ENCODE results near the gene NEK7.

The NEK7 gene

DNA sequence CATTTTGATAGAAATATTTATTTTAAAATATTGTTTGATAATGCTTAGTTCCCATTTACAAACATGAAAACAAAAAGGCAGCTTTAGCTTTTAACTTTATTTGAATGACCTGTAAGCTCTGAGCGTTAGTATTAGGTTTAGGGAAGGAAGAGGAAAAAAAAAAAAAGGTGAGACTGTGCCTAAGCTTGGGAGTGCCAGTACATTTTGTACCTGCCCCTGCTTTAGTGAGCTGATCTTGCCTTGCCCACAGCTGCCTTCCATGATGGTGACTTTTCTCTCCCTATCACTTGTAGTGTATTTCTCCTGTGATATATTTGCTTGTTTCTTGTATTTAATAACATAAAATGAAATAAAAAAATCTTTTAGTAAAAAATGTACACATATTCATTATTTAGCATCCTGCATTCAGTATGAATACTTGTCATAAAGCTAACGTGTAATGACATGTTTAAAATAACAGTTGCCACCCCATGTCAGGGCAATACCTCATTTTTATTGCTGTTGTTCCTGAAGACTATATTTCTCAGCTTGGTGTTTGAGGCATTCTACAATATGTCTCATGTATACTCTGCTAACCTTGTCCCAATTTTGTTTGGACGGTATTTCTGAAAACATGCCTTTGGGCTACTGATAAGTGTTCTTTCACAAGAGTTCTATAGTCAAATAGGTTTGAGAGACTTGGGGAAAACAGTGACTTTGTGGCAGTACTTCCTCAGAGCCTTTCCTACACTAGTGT lies 76.3 kb downstream of the NEK7 start:
- Mint-ChIP-seq H3K27me3 (no peaks in the 10 kb centered on the region), H3K9me3 (no peaks in the 10 kb centered on the region), H3K4me3 (no peak overlapping the region), H3K4me1 (ENCODE audit: low read depth) (peaks cover 58% of the 10 kb centered on the region), H3K36me3 (ENCODE audit: low read depth) (peaks cover 6% of the 10 kb centered on the region), H3K27ac (no peak overlapping the region)

DNA sequence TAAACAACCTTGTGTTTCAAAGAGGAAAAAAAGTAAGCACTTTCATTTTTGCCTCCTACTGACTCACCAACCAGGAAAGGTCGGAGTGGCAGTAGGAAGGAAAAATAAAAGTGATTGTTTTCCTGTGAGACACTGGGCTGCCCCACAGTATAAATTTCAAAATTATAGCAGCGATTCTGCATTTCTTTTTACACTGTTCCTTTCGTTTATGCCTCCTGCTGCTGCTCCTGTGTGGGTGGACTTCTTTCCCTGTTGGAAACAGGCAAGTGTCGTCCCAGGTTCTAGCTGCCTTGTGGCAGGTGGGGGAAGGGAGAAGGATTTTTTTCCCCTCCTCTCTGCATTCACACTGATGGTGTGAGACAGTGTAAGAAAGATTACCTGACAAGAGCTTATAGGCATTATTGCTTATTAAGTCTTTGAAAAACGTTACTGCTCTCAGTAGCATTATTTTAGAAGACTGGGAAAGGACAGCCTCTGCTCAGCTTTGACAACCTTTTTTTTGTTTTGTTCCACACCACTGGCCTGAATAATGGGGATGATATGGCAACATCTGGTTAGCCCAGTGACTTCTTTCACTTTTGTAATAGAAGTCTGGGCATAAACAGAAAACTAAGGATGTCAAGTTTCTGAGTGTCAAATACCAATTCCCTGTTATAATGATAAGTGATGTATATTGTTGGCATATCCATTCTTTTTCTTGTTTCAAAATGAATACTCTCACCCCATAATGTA lies 77.9 kb downstream of the NEK7 start:
- Mint-ChIP-seq H3K27me3 (no peaks in the 10 kb centered on the region), H3K9me3 (no peaks in the 10 kb centered on the region), H3K4me1 (ENCODE audit: low read depth) (peaks cover 47% of the 10 kb centered on the region), H3K27ac (peak overlapping the region; percentile 81), H3K36me3 (ENCODE audit: low read depth) (peaks cover 6% of the 10 kb centered on the region), H3K4me3 (peak overlapping the region; percentile 68)

DNA sequence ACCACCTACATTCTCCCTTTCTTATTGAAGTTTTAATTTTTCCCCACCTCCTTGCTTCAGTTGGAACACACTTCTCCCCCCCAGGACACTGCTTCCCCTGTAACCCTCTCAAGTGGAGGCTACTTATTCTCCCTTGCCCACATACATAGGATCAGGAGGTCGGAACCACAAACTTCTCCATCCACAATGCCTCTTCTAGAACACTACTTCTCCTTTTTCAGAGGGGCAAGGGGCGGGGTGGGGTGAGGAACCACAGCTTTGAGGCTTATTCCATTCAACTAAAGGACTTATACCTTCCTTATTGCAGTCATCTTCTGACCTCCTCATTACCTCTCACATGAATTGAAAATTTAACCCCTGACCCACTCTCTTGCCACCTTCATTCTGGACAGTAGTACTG lies 81.3 kb downstream of the NEK7 start:
- Mint-ChIP-seq H3K4me3 (no peak overlapping the region), H3K27me3 (no peaks in the 10 kb centered on the region), H3K9me3 (no peaks in the 10 kb centered on the region)

DNA sequence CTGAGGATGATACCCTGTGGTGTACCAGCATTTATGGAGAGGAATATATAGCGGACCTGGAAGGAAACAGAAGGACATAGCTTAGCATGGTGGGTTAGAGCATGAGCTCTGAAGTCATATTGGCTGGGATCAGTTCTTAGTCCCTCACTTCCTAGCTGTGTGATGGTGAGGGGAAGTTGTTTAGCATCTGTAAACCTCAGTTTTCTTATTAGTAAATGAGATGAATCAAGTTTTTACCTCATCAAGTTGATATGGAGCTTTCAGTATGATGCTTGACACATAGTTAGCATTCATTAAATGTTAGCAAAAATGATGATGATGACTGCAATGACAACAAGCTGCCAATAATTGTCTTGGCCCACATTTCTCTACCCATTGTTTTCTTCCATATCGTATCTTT lies 84.8 kb downstream of the NEK7 start:
- peaks cover 30% of the 10 kb centered on the region for H3K36me3 Mint-ChIP-seq (ENCODE audit: low read depth)
- H3K27me3 Mint-ChIP-seq = no peaks in the 10 kb centered on the region
- H3K4me1 Mint-ChIP-seq (ENCODE audit: low read depth) = peaks cover 27% of the 10 kb centered on the region
- no peaks in the 10 kb centered on the region for H3K9me3 Mint-ChIP-seq
- H3K27ac Mint-ChIP-seq = peak overlapping the region; percentile 59
- no peak overlapping the region for H3K4me3 Mint-ChIP-seq

More for the DNA sequence above, 81.3 kb downstream of the NEK7 start:
- H3K27ac Mint-ChIP-seq = no peak overlapping the region
- peaks cover 23% of the 10 kb centered on the region for H3K36me3 Mint-ChIP-seq (ENCODE audit: low read depth)
- peaks cover 46% of the 10 kb centered on the region for H3K4me1 Mint-ChIP-seq (ENCODE audit: low read depth)

DNA sequence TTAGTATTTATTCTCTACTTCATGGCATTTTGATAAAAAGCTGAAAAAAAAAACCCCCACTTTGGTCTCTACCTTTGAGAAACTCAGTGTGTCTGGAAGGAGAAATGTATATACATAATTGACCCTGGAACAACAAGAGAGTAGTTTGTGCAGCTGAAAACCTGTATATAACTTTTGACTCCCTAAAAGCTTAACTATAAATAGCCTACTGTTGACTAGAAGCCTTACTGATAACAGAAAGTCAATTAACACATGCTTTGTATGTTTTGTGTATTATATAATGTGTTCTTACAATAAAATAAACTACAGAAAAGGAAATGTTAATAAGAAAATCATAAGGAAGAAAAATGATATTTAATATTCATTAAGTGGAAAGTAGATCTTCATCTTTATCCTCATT lies 88.0 kb downstream of the NEK7 start:
- H3K9me3 Mint-ChIP-seq = no peaks in the 10 kb centered on the region
- H3K4me1 Mint-ChIP-seq (ENCODE audit: low read depth) = peaks cover 38% of the 10 kb centered on the region
- H3K36me3 Mint-ChIP-seq (ENCODE audit: low read depth) = peaks cover 45% of the 10 kb centered on the region
- no peak overlapping the region for H3K4me3 Mint-ChIP-seq
- H3K27me3 Mint-ChIP-seq = no peaks in the 10 kb centered on the region
- H3K27ac Mint-ChIP-seq = no peak overlapping the region

DNA sequence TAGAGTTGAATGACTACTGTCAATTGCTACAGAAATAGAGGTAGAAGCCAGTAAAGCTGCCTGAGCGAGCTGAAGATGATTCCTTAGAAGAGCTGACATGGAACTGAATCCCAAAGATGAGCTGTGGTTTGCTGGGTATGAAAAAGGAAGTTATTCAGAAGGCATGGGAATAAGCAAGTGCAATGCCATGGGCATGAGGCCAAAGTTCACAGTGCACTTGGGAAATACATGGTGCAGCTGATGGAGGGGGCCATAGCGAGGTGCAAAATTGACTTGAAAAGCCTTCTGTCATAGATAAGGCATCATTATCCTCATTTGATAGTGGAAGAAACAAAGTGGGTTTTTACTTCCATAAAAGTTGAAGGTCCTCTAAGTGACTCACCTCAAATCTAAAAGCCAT lies 88.6 kb downstream of the NEK7 start:
- no peaks in the 10 kb centered on the region for H3K9me3 Mint-ChIP-seq
- no peak overlapping the region for H3K4me3 Mint-ChIP-seq
- no peaks in the 10 kb centered on the region for H3K27me3 Mint-ChIP-seq
- H3K27ac Mint-ChIP-seq = no peak overlapping the region
- peaks cover 45% of the 10 kb centered on the region for H3K36me3 Mint-ChIP-seq (ENCODE audit: low read depth)
- peaks cover 38% of the 10 kb centered on the region for H3K4me1 Mint-ChIP-seq (ENCODE audit: low read depth)

DNA sequence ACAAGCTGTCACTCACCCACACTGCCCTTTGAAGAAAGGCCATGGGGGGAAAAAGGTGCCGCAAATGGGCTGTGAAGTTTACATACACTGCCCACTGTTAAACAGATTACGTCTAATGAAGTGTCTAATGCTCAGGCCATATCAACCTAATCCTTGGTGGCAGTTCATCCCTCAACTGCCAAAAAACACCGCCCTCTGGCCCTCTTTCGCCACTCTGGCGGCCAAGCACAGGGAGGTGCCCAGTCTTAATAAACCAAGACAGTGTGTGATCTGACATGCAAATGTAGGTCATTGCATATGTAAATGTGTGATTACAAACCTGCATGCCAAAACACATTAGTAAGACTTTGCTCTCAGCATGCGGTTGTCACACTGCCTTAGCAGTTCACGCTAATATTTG lies 89.5 kb downstream of the NEK7 start:
- no peaks in the 10 kb centered on the region for H3K9me3 Mint-ChIP-seq
- no peaks in the 10 kb centered on the region for H3K27me3 Mint-ChIP-seq
- no peak overlapping the region for H3K27ac Mint-ChIP-seq
- H3K4me3 Mint-ChIP-seq = no peak overlapping the region
- H3K4me1 Mint-ChIP-seq (ENCODE audit: low read depth) = peaks cover 35% of the 10 kb centered on the region
- H3K36me3 Mint-ChIP-seq (ENCODE audit: low read depth) = peaks cover 40% of the 10 kb centered on the region

DNA sequence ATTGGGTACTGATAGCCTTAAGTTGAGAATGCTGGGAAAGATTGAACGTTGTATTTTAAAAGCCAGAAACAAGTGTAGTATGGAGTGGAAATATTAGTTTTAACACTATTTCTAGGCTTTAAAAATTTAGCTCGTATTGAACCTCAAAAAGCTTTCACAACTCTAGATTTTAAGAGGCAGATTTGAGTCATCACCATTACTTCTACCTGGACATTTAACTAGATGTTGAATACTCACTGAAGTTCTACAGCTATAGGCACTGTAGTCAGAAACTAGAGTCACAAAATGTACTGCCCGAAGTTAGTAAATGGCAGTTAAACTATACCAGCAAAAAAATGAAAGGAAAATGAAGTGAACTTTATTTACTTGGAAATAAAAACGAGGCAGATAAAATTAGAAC lies 96.5 kb downstream of the NEK7 start:
- no peaks in the 10 kb centered on the region for H3K9me3 Mint-ChIP-seq
- H3K36me3 Mint-ChIP-seq (ENCODE audit: low read depth) = peaks cover 20% of the 10 kb centered on the region
- H3K27ac Mint-ChIP-seq = peak overlapping the region; percentile 88
- H3K27me3 Mint-ChIP-seq = no peaks in the 10 kb centered on the region
- peaks cover 66% of the 10 kb centered on the region for H3K4me1 Mint-ChIP-seq (ENCODE audit: low read depth)
- H3K4me3 Mint-ChIP-seq = peak overlapping the region; percentile 51

DNA sequence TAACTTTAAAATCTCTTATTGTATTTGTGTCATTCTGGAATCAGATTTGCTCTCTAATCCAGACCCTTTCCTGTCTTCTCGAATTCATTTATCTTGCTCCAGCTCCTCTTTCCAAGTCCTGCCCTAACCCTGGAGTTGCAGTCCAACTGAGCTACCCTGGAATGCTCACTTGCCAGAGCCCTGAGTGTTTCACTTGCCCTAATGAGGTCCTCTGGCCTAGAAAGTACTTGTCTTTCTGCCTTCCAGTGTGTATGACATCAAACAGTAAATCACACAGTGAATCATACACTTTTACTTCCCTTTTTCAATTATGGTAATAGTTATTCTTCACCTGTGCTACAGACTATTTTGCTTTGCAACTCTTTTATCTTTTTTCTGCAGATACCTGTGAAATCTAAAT lies 96.9 kb downstream of the NEK7 start:
- Mint-ChIP-seq H3K27me3 (no peaks in the 10 kb centered on the region), H3K4me3 (peak overlapping the region; percentile 51), H3K9me3 (no peaks in the 10 kb centered on the region), H3K36me3 (ENCODE audit: low read depth) (peaks cover 16% of the 10 kb centered on the region), H3K27ac (peak overlapping the region; percentile 88), H3K4me1 (ENCODE audit: low read depth) (peaks cover 70% of the 10 kb centered on the region)

DNA sequence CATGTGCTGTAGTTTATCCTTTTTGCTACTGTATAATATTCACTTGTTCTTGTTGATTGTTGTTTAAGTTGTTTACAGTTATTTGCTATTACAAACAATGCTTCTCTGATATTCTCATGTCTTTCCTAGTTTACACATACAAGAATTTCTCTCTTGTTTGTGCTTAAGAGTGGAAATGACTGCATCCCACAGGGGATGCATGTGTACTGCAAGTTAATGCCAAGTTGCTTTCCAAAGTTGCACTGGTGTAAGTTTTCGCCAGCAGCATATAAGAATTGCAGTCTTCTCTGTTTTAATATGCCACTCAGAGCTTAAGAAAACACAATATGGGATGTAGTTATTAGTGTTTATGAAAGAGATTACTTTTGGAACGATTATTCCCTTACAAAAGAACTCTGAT lies 97.7 kb downstream of the NEK7 start:
- H3K27me3 Mint-ChIP-seq = no peaks in the 10 kb centered on the region
- H3K9me3 Mint-ChIP-seq = no peaks in the 10 kb centered on the region
- H3K27ac Mint-ChIP-seq = no peak overlapping the region
- H3K4me3 Mint-ChIP-seq = no peak overlapping the region
- peaks cover 12% of the 10 kb centered on the region for H3K36me3 Mint-ChIP-seq (ENCODE audit: low read depth)
- peaks cover 73% of the 10 kb centered on the region for H3K4me1 Mint-ChIP-seq (ENCODE audit: low read depth)

DNA sequence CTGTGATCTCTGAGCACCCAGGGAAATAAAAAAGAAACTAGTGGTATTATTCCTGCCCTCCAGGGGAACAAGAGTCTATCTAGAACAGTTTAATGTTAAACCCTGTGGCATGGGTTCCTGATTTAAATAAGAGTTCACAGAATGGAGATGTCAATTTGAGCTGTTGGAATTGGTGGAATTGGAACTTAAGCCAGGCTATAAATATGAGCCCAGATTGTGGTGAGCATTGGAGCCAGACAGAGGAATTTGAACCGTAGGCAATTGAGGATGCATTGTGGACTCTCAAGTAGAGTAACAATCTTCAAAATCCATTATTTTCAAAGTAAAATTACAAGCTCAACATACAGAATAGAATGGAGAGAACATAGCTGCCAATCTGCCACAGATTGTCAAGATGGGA lies 98.2 kb downstream of the NEK7 start:
- Mint-ChIP-seq H3K9me3 (no peaks in the 10 kb centered on the region), H3K4me1 (ENCODE audit: low read depth) (peaks cover 77% of the 10 kb centered on the region), H3K27ac (no peak overlapping the region)

DNA sequence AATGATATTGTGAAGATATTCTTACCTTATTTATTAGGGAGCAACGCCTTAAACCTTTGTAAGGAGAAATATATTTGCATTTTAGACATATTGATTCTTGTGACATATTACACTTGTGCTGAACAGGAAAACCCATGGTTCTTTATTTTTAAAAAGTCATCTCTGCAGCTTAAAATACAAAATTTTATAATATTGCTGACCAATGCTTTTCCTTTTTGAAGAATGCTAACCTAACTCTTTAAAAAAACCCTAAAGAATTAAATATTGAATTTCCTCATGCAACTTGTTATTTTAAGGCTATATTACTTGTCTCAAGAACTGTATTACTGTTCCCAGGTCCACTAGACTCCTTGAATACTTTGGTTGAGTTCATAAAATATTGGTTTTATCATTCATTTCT lies 99.0 kb downstream of the NEK7 start:
- Mint-ChIP-seq H3K27me3 (no peaks in the 10 kb centered on the region), H3K4me1 (ENCODE audit: low read depth) (peaks cover 84% of the 10 kb centered on the region), H3K27ac (no peak overlapping the region)

More for the DNA sequence above, 98.2 kb downstream of the NEK7 start:
- Mint-ChIP-seq H3K27me3 (no peaks in the 10 kb centered on the region), H3K4me3 (no peak overlapping the region), H3K36me3 (ENCODE audit: low read depth) (peaks cover 12% of the 10 kb centered on the region)

DNA sequence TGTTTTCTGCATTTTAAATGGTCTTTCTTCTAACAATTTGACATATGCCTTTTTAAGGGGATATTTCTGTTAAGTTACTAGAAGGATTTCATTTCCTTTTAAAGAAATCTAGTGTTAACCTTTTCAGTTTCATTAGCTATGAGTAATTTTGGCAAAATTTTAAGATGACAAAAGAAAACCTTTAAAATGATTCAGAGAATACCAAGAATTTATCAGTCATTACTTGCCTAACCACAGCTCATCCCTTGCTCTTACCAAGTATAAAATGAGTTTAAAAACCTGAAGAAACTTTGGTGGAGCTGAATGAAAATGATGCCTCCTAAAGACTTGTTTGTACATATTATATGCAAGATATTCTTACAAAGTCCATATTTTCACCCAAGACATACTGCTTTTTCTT lies 101.7 kb downstream of the NEK7 start:
- H3K4me1 Mint-ChIP-seq (ENCODE audit: low read depth) = peaks cover 80% of the 10 kb centered on the region
- no peaks in the 10 kb centered on the region for H3K9me3 Mint-ChIP-seq
- no peaks in the 10 kb centered on the region for H3K27me3 Mint-ChIP-seq
- H3K4me3 Mint-ChIP-seq = peak overlapping the region; percentile 53
- H3K36me3 Mint-ChIP-seq (ENCODE audit: low read depth) = peaks cover 15% of the 10 kb centered on the region
- peak overlapping the region; percentile 92 for H3K27ac Mint-ChIP-seq

More for the DNA sequence above, 99.0 kb downstream of the NEK7 start:
- Mint-ChIP-seq H3K4me3 (no peak overlapping the region), H3K9me3 (no peaks in the 10 kb centered on the region), H3K36me3 (ENCODE audit: low read depth) (peaks cover 12% of the 10 kb centered on the region)

DNA sequence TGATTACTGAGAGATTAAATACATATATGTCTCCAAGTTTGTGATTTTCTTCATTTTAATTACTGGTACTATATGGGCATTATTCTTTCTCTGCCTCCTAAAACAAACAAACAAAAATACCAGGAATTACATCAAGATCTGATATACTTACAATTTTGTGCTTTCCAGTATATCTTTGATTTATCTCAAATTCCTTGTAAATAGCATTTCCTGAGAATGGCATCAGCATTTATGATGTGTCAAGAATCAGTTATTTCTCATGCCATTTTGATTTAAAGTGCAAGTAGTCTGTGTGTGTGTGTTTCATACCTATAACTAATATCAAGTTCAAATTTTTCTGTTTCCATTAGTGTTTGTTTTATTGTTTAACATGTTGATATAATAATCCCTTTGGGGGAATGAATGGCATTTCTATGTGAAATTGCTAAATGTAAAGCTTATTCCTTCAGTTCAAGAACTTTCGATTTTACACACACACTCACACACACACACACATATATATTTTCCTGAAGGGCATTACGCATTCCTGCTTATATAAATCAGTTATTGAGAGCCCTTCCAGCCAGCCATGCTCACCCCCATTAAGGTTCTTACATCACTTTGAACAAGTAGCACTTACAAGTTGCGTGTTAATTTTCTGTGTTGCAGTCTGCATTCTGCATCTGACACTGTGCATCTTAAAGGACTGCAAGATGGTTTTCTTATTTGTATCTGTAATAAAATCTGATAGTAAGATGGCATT lies 102.7 kb downstream of the NEK7 start:
- H3K9me3 Mint-ChIP-seq = no peaks in the 10 kb centered on the region
- H3K27me3 Mint-ChIP-seq = no peaks in the 10 kb centered on the region
- H3K36me3 Mint-ChIP-seq (ENCODE audit: low read depth) = peaks cover 21% of the 10 kb centered on the region
- H3K4me1 Mint-ChIP-seq (ENCODE audit: low read depth) = peaks cover 70% of the 10 kb centered on the region
- H3K4me3 Mint-ChIP-seq = peak overlapping the region; percentile 53
- H3K27ac Mint-ChIP-seq = peak overlapping the region; percentile 92

DNA sequence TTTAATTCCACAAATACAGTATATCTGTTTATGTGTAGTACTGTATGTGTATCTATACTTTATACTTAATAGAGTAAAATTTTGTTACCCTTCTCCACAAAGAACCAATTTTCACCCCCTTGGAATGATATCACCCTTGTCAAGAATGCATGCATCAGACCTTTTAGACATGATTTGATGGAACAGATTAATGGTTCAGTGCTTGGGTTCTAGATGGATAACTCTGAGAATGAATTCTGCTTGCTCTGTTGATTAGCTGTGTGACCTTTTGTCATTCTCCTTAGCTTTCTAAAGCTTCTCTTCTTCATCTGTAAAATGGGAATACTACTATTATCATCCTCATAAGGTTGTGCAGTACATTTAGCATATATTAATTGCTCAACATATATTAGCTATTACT lies 105.1 kb downstream of the NEK7 start:
- Mint-ChIP-seq H3K27me3 (no peaks in the 10 kb centered on the region), H3K36me3 (ENCODE audit: low read depth) (peaks cover 15% of the 10 kb centered on the region), H3K27ac (no peak overlapping the region), H3K9me3 (no peaks in the 10 kb centered on the region), H3K4me1 (ENCODE audit: low read depth) (peaks cover 47% of the 10 kb centered on the region), H3K4me3 (no peak overlapping the region)
